Endodermal cell (in vitro differentiated cells): ENCODE measurements around the gene MTMR3. TPM values are rescaled to one million over a fixed set of nuclear protein-coding genes. Genes with fewer than 3 reads are reported as not detected.

ENCODE experiments used
- DNase-seq: peaks from one replicate; pipeline ENCODE4 v3.0.0-alpha.2; 2017
- H3K27ac ChIP-seq: 2 replicates; pipeline ENCODE4 v1.5.1; 2013; ENCODE audit warnings: mild to moderate bottlenecking, low read depth, low read length, moderate library complexity
- H3K27me3 ChIP-seq: 2 replicates; pipeline ENCODE4 v1.6.1; 2013; ENCODE audit warnings: mild to moderate bottlenecking, low read length, moderate library complexity; ENCODE audit not compliant: insufficient read depth, control insufficient read depth, poor library complexity, severe bottlenecking
- H3K36me3 ChIP-seq: 2 replicates; pipeline ENCODE4 v1.7.0; 2013; ENCODE audit warnings: mild to moderate bottlenecking, low read length, moderate library complexity; ENCODE audit not compliant: control insufficient read depth, insufficient read depth
- H3K4me1 ChIP-seq: one replicate; pipeline ENCODE4 v1.7.0; 2013; ENCODE audit warnings: low read length; ENCODE audit not compliant: control insufficient read depth, insufficient read depth
- H3K4me3 ChIP-seq: 2 replicates; pipeline ENCODE4 v1.5.1; 2013; ENCODE audit warnings: mild to moderate bottlenecking, low read length, moderate library complexity
- H3K9ac ChIP-seq: 2 replicates; pipeline ENCODE4 v1.6.1; 2013; ENCODE audit warnings: mild to moderate bottlenecking, low read length, moderate library complexity; ENCODE audit not compliant: poor library complexity, severe bottlenecking; ENCODE audit errors: extremely low read depth
- H3K9me3 ChIP-seq: 2 replicates; pipeline ENCODE4 v1.6.1; 2013; ENCODE audit warnings: mild to moderate bottlenecking, low read length, moderate library complexity; ENCODE audit not compliant: control insufficient read depth
- H3K27ac Mint-ChIP-seq: 2 replicates; pipeline ENCODE4 v1.8.0; 2020; ENCODE audit warnings: mixed read lengths
- H3K27me3 Mint-ChIP-seq: 2 replicates; pipeline ENCODE4 v1.8.0; 2021; ENCODE audit warnings: mild to moderate bottlenecking, mixed read lengths; ENCODE audit not compliant: insufficient read depth
- H3K36me3 Mint-ChIP-seq: 2 replicates; pipeline ENCODE4 v1.8.0; 2020; ENCODE audit warnings: low read depth, mixed read lengths
- H3K4me1 Mint-ChIP-seq: 2 replicates; pipeline ENCODE4 v1.8.0; 2020; ENCODE audit warnings: mixed read lengths
- H3K4me3 Mint-ChIP-seq: 2 replicates; pipeline ENCODE4 v1.8.0; 2020; ENCODE audit warnings: mild to moderate bottlenecking, moderate library complexity, mixed read lengths
- H3K9me3 Mint-ChIP-seq: 2 replicates; pipeline ENCODE4 v1.8.0; 2020; ENCODE audit warnings: mild to moderate bottlenecking, mixed read lengths
- WGBS, 2 experiments: methylation state at CpG; one replicate each; pipeline versions ENCODE4 v1.1.5 to v1.1.7; 2013; ENCODE audit warnings: missing lambda C conversion rate in 2 of 2, mixed read lengths in 1 of 2; ENCODE audit not compliant: insufficient coverage in 1 of 2, insufficient read length in 1 of 2; 5-methylcytosine and 5-hydroxymethylcytosine counted together
- total RNA-seq, 2 donors: library from RNA; stranded (reverse); fragmentation: NEBNext Ultra II Directional in 1 of 2; extraction: Animal tissue kit (Norgen Biotek cat#: 25700) in 1 of 2; gene quantifications; 2 replicates in 1 of 2; 3 replicates in 1 of 2; pipeline ENCODE4 v1.2.1, GENCODE V29; 2021
- TF ChIP-seq, protein P1 (sequence below): fragments of 200-600 bp; sonication (generic); conservative IDR thresholded peaks from 2 replicates; pipeline ENCODE4 v1.5.0; 2021; ENCODE audit warnings: antibody characterized with exemption, mild to moderate bottlenecking

Gene MTMR3
- total RNA-seq, 2 donors from 2014 or later = 30.9 to 41.3 TPM

DNA sequence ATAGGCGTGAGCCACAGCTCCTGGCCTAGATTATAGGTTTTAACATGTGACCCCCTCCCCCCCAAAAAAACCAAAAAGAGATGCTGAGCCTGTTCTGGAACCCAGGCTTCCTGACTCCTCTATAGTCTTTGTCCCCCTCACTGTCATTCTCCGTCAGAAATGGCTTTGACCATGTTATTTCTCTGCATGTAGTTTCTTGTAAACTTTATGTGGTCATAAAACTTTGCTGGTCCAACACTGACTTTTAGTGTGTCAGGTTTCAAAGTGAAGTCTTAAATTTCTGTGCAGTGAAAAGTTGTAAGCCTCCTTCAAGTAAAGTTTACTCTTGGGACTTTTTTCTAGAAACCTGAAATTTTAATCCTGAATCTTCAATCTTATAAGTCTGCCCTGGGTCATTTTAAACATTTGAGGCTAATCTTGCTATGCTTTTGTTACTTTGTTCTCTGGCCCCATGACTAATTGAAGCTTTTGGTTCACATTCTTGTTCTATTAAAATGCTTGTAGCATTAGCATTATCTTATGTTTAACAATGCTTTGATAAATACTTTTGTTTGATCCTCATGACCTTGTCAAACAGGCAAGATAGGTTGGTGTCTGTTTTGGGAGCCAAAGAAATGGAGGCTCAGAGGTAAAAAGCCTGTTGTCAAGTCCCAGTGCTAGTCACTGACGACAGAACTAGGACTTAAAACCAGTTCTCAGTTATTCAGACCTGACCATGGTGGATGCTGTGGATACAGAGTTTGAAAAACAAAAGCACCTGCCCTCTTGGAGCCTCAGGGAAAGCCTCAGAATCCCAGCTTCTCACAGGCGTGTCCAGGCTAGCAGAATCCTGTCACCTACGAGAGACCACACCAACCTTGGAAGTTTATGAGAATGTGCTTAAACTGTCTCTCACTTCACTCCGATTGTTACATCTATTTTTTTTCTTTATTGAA is 109.6 kb downstream of the MTMR3 start:
- H3K4me1 ChIP-seq = peaks cover 38% of the 10 kb centered on the region
- H3K4me3 ChIP-seq = peak overlapping the region; percentile 5
- no peak for DNase-seq
- H3K27ac ChIP-seq = no peak overlapping the region
- no peaks in the 10 kb centered on the region for H3K27me3 Mint-ChIP-seq
- H3K36me3 ChIP-seq = peaks cover 10% of the 10 kb centered on the region
- no peaks in the 10 kb centered on the region for H3K27me3 ChIP-seq
- no peak overlapping the region for H3K4me3 Mint-ChIP-seq
- H3K27ac Mint-ChIP-seq = no peak overlapping the region
- WGBS, 2 experiments = 75 to 78% methylated on average over 4 to 6 of the region's 6 CpGs
- peaks cover 15% of the 10 kb centered on the region for H3K36me3 Mint-ChIP-seq
- H3K9ac ChIP-seq = no peak overlapping the region
- peaks cover 47% of the 10 kb centered on the region for H3K4me1 Mint-ChIP-seq
- H3K9me3 ChIP-seq = no peaks in the 10 kb centered on the region
- H3K9me3 Mint-ChIP-seq = no peaks in the 10 kb centered on the region
- TF ChIP-seq, protein P1, sequence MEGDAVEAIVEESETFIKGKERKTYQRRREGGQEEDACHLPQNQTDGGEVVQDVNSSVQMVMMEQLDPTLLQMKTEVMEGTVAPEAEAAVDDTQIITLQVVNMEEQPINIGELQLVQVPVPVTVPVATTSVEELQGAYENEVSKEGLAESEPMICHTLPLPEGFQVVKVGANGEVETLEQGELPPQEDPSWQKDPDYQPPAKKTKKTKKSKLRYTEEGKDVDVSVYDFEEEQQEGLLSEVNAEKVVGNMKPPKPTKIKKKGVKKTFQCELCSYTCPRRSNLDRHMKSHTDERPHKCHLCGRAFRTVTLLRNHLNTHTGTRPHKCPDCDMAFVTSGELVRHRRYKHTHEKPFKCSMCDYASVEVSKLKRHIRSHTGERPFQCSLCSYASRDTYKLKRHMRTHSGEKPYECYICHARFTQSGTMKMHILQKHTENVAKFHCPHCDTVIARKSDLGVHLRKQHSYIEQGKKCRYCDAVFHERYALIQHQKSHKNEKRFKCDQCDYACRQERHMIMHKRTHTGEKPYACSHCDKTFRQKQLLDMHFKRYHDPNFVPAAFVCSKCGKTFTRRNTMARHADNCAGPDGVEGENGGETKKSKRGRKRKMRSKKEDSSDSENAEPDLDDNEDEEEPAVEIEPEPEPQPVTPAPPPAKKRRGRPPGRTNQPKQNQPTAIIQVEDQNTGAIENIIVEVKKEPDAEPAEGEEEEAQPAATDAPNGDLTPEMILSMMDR = no peak

DNA sequence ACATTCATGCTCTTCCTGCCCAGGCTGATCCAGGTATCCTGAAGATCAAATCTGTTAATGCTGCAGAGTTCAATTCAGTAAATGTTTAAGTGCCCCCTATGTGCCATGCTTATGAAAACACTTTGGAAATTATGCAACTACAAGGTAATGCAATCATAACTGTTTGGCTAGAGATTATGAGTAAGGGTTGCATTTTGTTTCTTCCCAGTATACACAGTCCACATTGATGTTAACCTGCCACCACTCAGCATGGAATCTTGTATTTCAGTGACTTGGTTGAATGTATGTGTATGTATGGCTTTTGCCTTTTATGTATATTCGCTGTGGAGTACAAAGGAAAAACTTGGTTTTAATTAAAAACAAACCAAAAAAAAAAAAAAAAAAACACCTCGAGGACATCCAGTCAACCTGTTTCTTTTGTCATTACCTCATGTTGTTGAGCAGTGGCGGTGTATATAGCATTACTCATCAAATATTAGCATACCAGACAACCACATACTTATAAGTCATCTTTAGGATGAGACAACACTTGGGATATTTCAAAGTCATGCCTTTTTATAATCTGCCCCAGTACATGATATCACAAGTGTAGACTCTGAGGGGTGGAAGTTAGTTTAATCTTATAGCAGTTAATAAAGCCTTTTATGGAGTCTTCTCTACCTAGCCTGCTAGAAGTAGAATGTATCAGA is 111.2 kb downstream of the MTMR3 start:
- peak overlapping the region; percentile 25 for H3K27ac Mint-ChIP-seq
- H3K4me1 ChIP-seq = peaks cover 31% of the 10 kb centered on the region
- TF ChIP-seq, protein P1 = no peak
- peaks cover 16% of the 10 kb centered on the region for H3K36me3 ChIP-seq
- no peaks in the 10 kb centered on the region for H3K27me3 ChIP-seq
- 100% methylated on average over 2 of the region's 3 CpGs; no CpG with 5 or more reads in 1 of the 2 experiments for WGBS, 2 experiments
- peaks cover 19% of the 10 kb centered on the region for H3K36me3 Mint-ChIP-seq
- H3K9me3 ChIP-seq = no peaks in the 10 kb centered on the region
- peak overlapping the region; percentile 5 for H3K4me3 ChIP-seq
- no peak for DNase-seq
- H3K9ac ChIP-seq = no peak overlapping the region
- no peaks in the 10 kb centered on the region for H3K27me3 Mint-ChIP-seq
- H3K4me1 Mint-ChIP-seq = peaks cover 40% of the 10 kb centered on the region
- no peak overlapping the region for H3K27ac ChIP-seq
- no peak overlapping the region for H3K4me3 Mint-ChIP-seq
- H3K9me3 Mint-ChIP-seq = no peaks in the 10 kb centered on the region

DNA sequence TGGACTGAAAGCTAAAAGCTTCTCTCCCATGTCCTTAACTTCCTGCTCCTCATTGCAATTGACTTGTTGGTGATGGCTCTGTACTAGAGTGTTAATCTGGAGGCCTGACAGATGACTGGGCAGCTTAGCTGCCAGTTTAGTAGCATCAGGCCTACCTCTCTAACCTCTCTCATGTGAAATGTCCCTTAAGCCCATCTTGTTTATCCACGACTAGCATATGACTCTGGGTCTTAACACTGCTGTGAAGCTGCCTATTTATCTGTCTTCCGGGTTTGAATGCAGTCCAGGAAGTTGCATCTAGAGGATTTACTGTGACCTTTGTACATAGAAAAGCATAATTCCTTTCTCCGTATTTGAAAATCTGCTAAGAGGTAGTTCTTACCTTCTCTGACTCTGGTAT is 112.0 kb downstream of the MTMR3 start:
- Mint-ChIP-seq H3K4me1 (peaks cover 40% of the 10 kb centered on the region), H3K27ac (peak overlapping the region; percentile 48), H3K9me3 (no peaks in the 10 kb centered on the region), H3K4me3 (no peak overlapping the region), H3K27me3 (no peaks in the 10 kb centered on the region), H3K36me3 (peaks cover 15% of the 10 kb centered on the region)
- no peaks in the 10 kb centered on the region for H3K27me3 ChIP-seq
- no peak overlapping the region for H3K9ac ChIP-seq
- TF ChIP-seq, protein P1 = no peak
- no peak overlapping the region for H3K4me3 ChIP-seq
- H3K4me1 ChIP-seq = peaks cover 31% of the 10 kb centered on the region
- peaks cover 17% of the 10 kb centered on the region for H3K36me3 ChIP-seq
- H3K27ac ChIP-seq = no peak overlapping the region
- no peaks in the 10 kb centered on the region for H3K9me3 ChIP-seq
- WGBS, 2 experiments = 53 to 63% methylated on average over 3 of the region's 3 CpGs
- no peak for DNase-seq
